ENCODE measurements around the gene LRP2. TPM values are rescaled to one million over a fixed set of nuclear protein-coding genes. Genes with fewer than 3 reads are reported as not detected.

LRP2 gene
- polyA plus RNA-seq, 3 donors = 0.01 to 1.2 (median 0.48) TPM

DNA sequence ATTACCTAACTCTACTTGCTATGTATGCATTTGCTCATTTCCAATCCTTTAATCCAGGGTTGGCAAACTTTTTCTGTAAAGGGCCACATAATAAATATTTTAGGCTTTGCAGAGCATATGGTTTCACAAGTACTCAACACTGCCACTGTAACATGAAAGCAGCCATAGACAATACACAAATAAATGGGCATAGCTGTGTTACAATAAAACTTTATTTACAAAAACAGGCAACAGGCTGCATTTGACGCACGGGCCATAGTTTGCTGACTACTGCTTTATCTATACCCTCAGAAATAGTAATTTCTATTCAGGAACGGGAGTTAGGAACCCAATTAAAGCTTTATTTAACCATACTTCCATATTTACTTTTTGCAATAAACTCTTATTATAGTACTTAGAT, 154.3 kb downstream of the LRP2 start:
- no peak overlapping the region for H3K27ac ChIP-seq (ENCODE audit: low read depth, low read length)
- 89 to 92% (median 91%) methylated on average over 3 of the region's 3 CpGs for WGBS, 3 donors

DNA sequence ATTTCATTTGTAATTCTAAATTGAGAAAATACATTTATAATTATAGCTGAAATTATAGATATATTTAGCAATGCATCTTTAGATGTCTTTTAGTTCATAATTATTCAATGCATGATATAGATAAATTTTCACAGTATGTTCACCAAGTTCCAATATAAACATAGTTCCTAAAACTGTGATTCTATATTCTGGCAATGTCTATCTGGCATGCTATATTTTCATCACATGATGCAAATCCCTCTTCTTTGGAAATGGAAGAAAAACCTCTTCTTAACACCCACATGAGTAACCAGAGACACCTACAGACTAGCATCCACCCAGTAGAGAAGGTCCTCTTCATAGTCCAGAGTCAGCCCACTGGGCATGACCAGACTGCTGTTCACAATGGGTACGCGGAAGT, 157.2 kb downstream of the LRP2 start:
- H3K27ac ChIP-seq (ENCODE audit: low read depth, low read length) = no peak overlapping the region
- WGBS, 3 donors = 96 to 100% (median 99%) methylated on average over 2 of the region's 2 CpGs

DNA sequence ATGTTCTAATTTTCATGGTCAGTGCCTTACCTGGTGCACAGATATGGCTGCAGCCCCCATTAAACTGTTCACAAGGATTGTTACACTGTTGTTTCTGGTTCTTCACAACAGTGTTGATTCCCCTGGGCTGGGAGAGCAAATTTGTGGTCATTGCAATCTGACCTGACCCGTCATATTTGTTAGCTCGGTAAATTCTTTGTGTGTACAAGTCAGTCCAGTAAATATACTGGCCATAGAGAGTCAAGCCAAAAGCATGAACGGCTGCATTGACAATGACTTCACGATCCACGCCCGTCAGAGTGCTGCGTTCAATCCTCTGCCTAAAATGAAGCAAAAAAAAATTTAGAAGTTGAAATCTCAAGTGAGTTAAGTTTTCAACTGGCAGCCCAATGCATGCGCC, 158.4 kb downstream of the LRP2 start:
- no peak overlapping the region for H3K27ac ChIP-seq (ENCODE audit: low read depth, low read length)
- 74 to 89% (median 88%) methylated on average over 8 of the region's 8 CpGs for WGBS, 3 donors

DNA sequence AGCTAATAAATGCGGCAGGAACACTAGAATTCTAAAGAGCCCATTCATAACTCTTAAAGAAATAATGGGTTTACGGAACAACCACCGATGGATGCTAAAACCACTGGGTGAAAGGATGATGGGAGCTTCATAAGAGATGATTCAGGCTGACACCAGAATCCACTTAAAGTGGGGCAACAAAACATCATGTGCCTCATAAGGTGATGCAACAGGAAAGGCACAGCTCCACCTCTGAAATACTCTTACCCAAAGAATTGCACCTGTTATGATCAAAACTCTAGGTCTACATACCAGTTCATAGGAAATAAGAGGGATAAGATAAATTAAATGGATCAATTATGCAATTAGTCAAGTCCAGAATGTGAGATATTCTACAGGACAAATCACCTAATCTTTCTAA, 161.6 kb downstream of the LRP2 start:
- H3K27ac ChIP-seq (ENCODE audit: low read depth, low read length) = no peak overlapping the region
- WGBS, 3 donors = 90 to 94% (median 92%) methylated on average over 3 of the region's 3 CpGs

DNA sequence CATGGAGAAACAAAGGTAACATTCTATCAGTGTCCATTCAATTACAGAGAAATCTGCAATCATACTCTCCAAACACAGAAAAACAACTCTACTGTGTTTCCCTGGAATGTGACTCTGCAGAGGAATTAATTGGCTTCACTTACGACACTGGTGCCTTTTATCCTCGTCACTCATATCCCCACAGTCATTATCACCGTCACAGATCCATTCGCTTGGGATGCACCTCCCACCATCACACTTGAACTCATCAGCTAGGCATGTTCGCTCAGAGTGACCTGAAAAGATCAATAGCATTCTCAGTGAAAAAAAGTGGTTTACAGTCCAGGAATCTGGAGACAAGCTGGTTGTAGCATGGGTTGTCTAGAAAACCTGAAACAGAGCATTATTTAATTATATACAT, 168.7 kb downstream of the LRP2 start:
- WGBS, 3 donors = 32 to 63% (median 58%) methylated on average over 5 of the region's 5 CpGs
- no peak overlapping the region for H3K27ac ChIP-seq (ENCODE audit: low read depth, low read length)

DNA sequence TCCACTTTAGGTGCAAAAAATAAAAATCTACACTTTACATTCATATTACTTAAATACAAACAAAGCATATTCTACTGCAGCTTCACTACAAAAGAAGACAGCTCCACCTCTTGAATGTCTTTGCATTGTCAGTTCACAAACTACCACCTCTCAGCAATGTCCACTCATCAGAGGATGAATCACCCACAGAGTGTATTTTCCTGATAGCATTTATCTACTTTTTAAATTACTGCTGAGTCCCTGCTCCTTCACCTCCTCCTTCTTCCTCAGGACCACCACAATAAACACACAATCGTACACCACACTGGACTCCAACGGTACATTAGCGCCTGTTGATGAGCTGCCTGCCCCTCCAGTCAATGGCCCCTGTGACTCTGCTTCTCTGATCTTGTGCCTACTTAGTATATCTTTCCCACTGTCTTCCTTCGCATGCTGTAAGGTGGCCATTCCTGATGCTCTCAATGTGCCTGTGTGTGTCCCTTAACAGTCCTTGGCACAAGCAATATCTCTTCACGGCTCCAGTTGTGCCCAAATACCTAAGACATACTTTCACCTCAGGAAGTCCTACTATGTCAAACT, 172.0 kb downstream of the LRP2 start:
- 53 to 90% (median 77%) methylated on average over 5 of the region's 5 CpGs for WGBS, 3 donors
- H3K27ac ChIP-seq (ENCODE audit: low read depth, low read length) = no peak overlapping the region

DNA sequence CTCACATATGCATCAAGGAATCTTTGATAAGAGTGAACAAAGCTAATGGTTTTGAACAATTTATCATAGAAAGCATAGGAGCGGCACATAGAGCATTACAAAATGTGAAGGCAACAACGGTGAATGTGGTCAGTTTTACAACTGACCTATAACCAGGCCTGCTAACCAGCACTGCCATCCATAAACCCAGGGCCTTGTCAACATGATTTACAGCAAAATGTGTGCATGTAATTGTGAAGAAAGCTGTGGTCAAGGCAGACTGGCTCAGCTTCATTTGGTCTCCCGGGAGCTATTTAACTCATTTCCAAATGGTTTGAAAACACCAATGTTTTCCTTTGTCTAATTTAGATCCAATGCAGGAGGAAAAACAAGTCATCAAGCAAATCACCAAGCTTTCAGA, 173.2 kb downstream of the LRP2 start:
- 63 to 82% (median 80%) methylated on average over 3 of the region's 3 CpGs for WGBS, 3 donors
- no peak overlapping the region for H3K27ac ChIP-seq (ENCODE audit: low read depth, low read length)

DNA sequence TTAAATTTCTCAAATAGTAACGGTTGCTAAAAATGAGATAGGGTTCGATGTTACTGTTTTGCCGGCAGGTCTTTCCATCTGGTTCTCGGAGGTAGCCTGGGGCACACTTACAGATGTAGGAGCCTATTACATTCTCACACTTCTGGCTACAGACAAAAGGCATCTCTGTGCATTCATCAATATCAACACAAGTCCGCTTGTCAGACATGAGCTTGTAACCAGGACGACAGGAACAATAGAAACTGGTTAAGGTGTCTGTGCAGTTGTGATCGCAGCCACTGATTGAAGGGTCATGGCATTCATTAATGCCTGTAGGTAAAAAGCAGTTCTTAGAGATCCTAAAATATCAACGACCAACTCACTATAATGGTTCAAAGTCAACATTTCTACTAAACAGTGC, 176.6 kb downstream of the LRP2 start:
- WGBS, 3 donors = 64 to 89% (median 88%) methylated on average over 8 of the region's 8 CpGs
- no peak overlapping the region for H3K27ac ChIP-seq (ENCODE audit: low read depth, low read length)

DNA sequence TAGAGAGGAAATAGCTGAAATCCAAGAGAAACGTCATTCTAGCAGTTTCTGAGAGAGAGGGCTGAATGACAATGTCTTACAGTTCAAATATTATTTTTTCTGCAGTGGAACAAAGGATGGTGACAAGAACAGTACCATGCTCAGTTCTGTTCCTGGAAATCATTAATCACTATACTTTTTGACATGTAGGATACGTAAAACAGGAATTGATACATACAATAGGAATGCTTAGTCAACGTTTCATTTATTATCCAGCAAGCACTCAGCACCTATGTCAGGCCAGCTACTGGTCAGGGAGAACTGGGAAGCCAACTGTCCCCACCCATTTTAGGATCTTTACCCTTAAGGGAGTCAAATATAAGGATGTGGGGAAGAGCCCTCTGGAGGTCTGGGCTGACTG, 178.3 kb downstream of the LRP2 start:
- H3K27ac ChIP-seq (ENCODE audit: low read depth, low read length) = no peak overlapping the region
- 39 to 51% (median 49%) methylated on average over 3 of the region's 3 CpGs for WGBS, 3 donors

DNA sequence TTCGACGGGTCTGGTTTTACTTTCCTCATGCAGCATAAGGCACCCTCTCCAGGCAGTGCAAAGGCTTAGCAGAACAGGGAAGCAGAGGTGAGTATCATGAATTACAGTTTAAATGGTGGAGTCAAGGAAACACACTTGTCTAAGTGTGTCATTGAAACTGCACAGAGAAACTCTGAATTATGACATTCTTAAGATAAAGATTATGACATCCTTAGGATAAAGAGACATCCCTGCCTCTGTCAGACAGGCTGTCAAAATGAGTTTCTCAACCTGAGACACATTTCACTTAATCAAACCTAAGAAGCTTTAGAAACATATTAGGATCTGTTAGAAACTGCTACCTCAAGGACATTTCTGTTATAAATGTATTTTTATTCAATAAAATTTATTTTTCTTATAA, 179.8 kb downstream of the LRP2 start:
- 69 to 83% (median 77%) methylated on average over 2 of the region's 2 CpGs for WGBS, 3 donors
- H3K27ac ChIP-seq (ENCODE audit: low read depth, low read length) = no peak overlapping the region

DNA sequence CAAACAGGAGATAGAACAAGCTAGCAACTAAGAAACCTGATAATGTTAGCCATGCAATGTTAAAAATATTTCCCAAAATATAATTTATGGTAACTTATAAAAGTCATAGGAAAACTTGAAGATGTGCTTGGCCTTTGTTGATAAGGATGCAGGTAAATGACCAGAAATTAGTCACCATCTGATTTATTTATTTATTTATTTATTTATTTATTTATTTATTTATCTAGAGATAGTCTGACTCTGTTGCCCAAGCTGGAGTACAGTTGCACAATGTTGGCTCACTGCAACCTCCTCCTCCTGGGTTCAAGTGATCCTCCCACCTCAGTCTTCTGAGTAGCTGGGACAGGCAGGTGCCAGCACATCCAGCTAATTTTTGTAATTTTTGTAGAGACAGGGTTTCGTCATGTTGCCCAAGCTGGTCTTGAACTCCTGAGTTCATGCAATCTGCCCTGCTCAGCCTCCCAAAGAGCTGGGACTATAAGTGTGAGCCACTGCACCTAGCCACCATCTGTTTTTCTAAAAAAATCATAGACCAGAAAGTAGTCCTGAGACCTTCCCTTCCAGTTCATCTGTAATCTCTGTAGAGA, 183.4 kb downstream of the LRP2 start:
- 78 to 90% (median 87%) methylated on average over 1 of the region's 1 CpG for WGBS, 3 donors
- no peak overlapping the region for H3K27ac ChIP-seq (ENCODE audit: low read depth, low read length)

DNA sequence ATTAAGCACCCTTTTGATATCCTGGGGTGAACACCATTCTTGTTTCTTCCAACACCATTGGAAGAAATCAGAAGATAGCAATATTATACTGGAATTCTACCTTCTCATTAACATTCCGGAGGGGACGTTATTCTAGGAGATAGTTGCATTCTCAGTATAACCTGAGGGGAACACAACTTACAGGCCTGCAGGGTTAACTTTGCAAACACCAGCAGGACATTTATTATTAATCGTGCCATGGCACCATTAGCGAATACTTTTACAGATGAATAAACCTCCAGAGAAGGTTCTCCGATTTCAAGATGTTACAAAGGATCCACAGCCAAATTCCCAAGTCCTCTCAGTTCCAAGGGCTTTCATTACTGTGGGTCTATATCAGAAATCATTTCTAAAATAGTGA, 184.0 kb downstream of the LRP2 start:
- WGBS, 3 donors = 72 to 82% (median 73%) methylated on average over 5 of the region's 5 CpGs

DNA sequence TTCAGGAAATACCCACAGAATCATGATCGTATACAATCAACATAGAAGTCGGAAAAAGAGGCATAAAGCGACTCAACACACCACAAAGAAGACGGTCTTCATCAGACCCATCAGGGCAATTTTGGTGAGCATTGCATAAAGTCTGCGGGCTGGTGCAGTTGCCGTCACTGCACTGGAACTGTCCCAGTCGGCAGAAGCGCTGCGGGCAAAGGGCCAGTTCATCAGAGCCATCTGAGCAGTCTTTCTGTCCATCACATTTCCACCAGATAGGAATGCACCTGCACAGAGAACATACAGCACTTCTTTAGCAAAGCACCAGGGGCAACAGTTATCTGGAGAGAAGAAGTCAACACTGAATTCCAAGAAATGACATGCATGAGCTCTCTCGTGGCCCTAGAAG, 187.2 kb downstream of the LRP2 start:
- WGBS, 3 donors = 88 to 92% (median 89%) methylated on average over 10 of the region's 10 CpGs
- no peak overlapping the region for H3K27ac ChIP-seq (ENCODE audit: low read depth, low read length)

More for the DNA sequence above, 184.0 kb downstream of the LRP2 start:
- H3K27ac ChIP-seq (ENCODE audit: low read depth, low read length) = no peak overlapping the region

DNA sequence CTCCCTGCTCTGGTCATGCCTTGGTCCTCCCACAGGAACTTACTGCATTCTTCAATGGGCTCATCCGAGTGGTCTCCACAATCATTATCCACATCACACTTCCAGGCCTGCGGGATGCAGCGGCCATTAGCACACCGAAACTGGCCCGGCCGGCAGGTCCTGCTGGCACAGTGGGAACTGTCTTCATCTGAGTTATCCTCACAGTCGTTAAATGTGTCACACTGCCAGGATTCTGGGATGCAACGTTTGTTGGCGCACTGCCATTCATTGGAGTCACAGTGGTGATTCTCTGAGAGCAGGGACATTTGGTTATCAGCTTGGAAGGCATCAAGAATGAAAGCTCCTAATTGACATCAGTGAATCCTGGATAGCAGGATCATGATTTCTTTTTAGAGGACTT, 188.5 kb downstream of the LRP2 start:
- H3K27ac ChIP-seq (ENCODE audit: low read depth, low read length) = no peak overlapping the region
- WGBS, 3 donors = 74 to 83% (median 76%) methylated on average over 9 of the region's 9 CpGs

DNA sequence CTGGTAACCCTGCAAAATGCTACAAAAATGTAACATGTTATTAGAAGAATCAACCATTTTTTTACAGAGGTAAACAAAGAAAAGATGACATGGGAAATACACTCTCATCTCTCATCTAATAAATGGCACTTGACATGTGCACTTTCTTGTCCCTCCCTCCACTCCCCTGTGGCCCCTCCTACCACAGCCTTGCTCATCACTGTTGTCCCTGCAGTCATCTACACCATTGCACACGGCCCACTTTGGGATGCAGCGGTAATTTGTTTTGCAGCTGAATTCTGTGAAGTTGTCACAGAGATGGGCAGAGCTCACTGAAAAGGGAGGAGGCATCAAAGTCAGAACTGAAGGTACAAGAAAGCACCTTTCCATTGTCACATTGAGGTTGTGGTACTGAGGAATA, 189.4 kb downstream of the LRP2 start:
- 76 to 87% (median 79%) methylated on average over 2 of the region's 2 CpGs for WGBS, 3 donors
- no peak overlapping the region for H3K27ac ChIP-seq (ENCODE audit: low read depth, low read length)

DNA sequence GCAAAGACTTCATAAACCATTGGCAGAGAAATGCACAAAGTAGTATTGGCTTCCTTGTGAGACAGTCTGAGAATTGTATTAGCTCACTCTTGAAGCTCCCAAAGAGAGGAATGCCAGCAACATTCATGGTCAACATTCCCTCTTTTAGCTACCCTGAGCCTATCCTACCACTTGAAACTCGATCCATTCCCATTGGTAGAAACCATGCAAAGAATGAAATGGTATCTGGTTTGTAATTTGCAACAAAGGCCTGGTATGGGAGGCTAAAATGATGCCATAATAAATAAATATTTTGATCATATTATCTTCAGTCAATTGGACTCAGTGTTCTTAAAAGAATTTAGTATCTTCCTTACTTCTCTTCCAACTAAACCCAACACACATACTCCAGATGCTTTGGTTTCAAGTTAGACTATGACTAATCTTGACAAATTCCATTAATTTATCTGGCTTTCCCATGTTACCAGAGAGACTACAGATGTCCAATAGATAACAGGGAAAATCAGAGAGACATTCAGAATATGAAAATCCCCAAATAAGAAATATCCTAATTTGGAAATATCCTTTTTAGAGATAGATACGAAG, 190.1 kb downstream of the LRP2 start:
- 65 to 82% (median 74%) methylated on average over 2 of the region's 2 CpGs for WGBS, 3 donors
- no peak overlapping the region for H3K27ac ChIP-seq (ENCODE audit: low read depth, low read length)

DNA sequence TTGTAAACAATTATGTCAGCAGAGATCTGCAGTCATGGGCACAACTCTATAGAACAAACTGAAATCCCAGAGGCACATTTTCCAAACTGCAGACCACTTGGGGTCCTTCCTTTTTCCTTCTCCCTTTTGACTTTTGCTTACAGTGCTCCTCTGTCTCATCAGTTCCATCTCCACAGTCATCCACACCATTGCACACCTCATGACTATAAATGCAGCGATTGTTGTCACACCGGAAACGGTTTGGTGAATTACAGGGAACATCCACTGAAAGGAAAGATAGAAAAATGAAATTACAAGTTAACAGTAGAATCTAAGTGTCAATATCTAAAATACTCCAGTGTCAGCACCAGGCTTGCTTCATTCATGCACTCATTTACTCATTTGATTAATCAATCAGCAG, 196.5 kb downstream of the LRP2 start:
- H3K27ac ChIP-seq (ENCODE audit: low read depth, low read length) = no peak overlapping the region
- WGBS, 3 donors = 90 to 93% (median 92%) methylated on average over 3 of the region's 3 CpGs

DNA sequence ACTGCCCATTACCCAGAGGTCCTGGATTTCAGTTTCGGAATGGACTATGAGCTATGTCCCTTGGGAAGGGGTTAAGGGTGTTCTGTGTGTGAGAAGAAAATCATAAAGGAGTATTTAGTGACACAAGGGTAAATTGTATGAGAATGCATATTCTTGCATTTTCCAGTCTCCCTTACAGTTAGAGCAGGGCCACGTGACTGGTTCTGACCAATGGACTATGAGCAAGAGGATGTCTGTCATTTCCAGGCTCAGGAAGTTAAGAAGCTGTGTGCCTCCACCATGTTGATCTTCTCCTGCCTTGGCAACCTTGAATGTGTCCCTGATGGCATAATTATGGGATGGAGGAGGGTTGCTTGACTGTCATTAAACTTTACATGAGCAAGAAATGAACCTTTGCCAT, 198.0 kb downstream of the LRP2 start:
- WGBS, 3 donors = 48 to 97% (median 65%) methylated on average over 2 of the region's 2 CpGs
- no peak overlapping the region for H3K27ac ChIP-seq (ENCODE audit: low read depth, low read length)

DNA sequence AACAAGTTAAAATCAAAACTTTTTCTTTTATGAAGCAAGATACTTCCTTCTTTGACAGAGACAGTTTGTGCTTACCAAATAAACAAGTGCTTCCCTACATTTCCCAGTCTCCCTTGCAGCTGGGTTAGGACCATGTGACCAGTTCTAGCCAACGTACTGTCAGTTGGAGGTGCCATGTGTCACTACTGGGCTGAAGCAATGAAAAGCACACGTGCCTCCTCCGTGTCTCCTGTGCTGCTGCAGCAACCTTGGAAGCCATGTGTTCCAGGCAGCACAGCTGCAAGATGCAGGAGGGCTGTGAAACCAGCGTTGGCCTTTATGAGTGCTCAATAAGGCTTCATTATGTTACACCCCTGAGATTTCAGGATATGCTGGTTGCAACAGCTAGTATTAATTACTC, 199.7 kb downstream of the LRP2 start:
- 60 to 77% (median 70%) methylated on average over 4 of the region's 4 CpGs for WGBS, 3 donors
- no peak overlapping the region for H3K27ac ChIP-seq (ENCODE audit: low read depth, low read length)

DNA sequence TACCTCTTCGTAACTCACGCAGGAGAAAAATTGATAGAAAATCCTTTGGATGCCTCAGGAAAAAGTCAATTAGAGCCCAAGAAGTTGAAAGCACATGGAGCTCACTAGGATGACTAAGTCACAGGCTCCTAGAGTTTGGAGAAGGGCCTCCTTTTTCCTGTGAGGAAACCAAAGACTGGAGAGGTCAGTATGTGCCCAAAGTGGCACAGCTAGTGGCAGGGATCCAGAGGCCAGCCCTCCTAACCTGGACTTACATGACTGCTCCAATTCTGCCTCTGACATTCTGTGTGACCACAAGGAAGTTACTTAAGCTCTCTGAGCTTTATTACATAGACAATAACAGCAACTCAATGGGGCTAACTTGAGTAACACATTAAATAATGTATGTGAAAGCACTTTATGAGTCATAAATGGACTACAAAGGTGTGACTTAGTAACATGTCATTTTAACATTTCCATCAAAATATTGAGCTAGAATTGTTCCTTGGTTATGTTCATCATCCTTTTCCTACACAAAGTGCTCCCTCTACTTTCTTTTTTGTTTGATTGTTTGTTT, 201.3 kb downstream of the LRP2 start:
- H3K27ac ChIP-seq (ENCODE audit: low read depth, low read length) = no peak overlapping the region
- WGBS, 3 donors = 93 to 98% (median 96%) methylated on average over 2 of the region's 2 CpGs
